GM12891 (cell line): ENCODE measurements around the gene N4BP3.
"Not testable (repeated sequence)": the region's sequence is repeated elsewhere in the genome, so short reads cannot be mapped to it uniquely, and the experiment has no call there.

Experiments
- DNase-seq: peaks from one replicate; pipeline ENCODE4 v3.0.0; 2011; ENCODE audit warnings: low spot score; ENCODE audit not compliant: insufficient read length
- FAIRE-seq: peaks from 2 replicates; lab custom pipeline; 2011; peaks lifted over from hg19 to GRCh38; lab: Jason Lieb, UNC
- PAX5 ChIP-seq: IDR thresholded peaks from 2 replicates; pipeline ENCODE4 v1.6.1; 2011; ENCODE audit warnings: low read length, moderate library complexity, mild to moderate bottlenecking; ENCODE audit not compliant: insufficient read depth, severe bottlenecking
- POLR2A ChIP-seq: IDR thresholded peaks from 2 replicates; pipeline ENCODE4 v1.6.1; 2011; ENCODE audit warnings: low read depth, low read length, control low read depth
- POLR2AphosphoS5 ChIP-seq: IDR thresholded peaks from 2 replicates; pipeline ENCODE4 v1.6.1; 2011; ENCODE audit warnings: low read depth, low read length, control low read depth
- POU2F2 ChIP-seq: IDR thresholded peaks from 2 replicates; pipeline ENCODE4 v1.6.1; 2011; ENCODE audit warnings: low read depth, mild to moderate bottlenecking, control low read depth, low read length, moderate library complexity
- SPI1 ChIP-seq: IDR thresholded peaks from 2 replicates; pipeline ENCODE4 v1.6.1; 2011; ENCODE audit warnings: low read depth, low read length, control low read depth
- TAF1 ChIP-seq: IDR thresholded peaks from 2 replicates; pipeline ENCODE4 v1.6.1; 2011; ENCODE audit warnings: low read depth, low read length, control low read depth

The N4BP3 gene

GRCh38 chr5:178080056-178080455 is 33.3 kb upstream of the N4BP3 start:
- FAIRE-seq (no peak), DNase-seq (no peak)
- TF ChIP-seq SPI1 = no peak
- no peak for TF ChIP-seq POU2F2
- TF ChIP-seq TAF1 = no peak
- TF ChIP-seq POLR2A = no peak
- no peak for TF ChIP-seq PAX5
- TF ChIP-seq POLR2AphosphoS5 = no peak

GRCh38 chr5:178080618-178081410 is 32.5 kb upstream of the N4BP3 start:
- TF ChIP-seq PAX5 (no peak), POU2F2 (no peak), POLR2AphosphoS5 (no peak), TAF1 (no peak), POLR2A (no peak), SPI1 (no peak)
- no peak for FAIRE-seq
- DNase-seq = no peak

- no peak for FAIRE-seq
- TF ChIP-seq POLR2AphosphoS5 (no peak), PAX5 (no peak), POU2F2 (no peak), POLR2A (no peak), SPI1 (no peak)
- no peak for DNase-seq
Measured at GRCh38 chr5:178081571-178082243, 31.6 kb upstream of the N4BP3 start.

GRCh38 chr5:178083922-178084321 is 29.4 kb upstream of the N4BP3 start:
- DNase-seq (no peak), FAIRE-seq (no peak)
- no peak for TF ChIP-seq TAF1
- TF ChIP-seq POU2F2 = no peak
- no peak for TF ChIP-seq POLR2A

- FAIRE-seq = no peak
- TF ChIP-seq PAX5 (no peak), POLR2AphosphoS5 (no peak), TAF1 (no peak), POU2F2 (no peak), SPI1 (no peak), POLR2A (no peak)
- no peak for DNase-seq
Measured at GRCh38 chr5:178085316-178085715, 28.0 kb upstream of the N4BP3 start.

GRCh38 chr5:178086266-178086665 is 27.1 kb upstream of the N4BP3 start:
- no peak for TF ChIP-seq SPI1
- TF ChIP-seq POU2F2 = no peak
- no peak for FAIRE-seq
- no peak for DNase-seq

GRCh38 chr5:178087199-178087598 is 26.1 kb upstream of the N4BP3 start:
- DNase-seq, FAIRE-seq: not testable (repeated sequence)

GRCh38 chr5:178090856-178091255 is 22.5 kb upstream of the N4BP3 start:
- DNase-seq = no peak
- TF ChIP-seq POU2F2 = no peak
- peak; percentile 48; the same call in 1 of the 2 replicates for TF ChIP-seq SPI1
- TF ChIP-seq POLR2AphosphoS5 = no peak
- TF ChIP-seq POLR2A = no peak
- no peak for TF ChIP-seq TAF1
- no peak for TF ChIP-seq PAX5
- FAIRE-seq = no peak

- TF ChIP-seq POU2F2 = no peak
- TF ChIP-seq SPI1 = no peak
- no peak for TF ChIP-seq POLR2AphosphoS5
- TF ChIP-seq TAF1 = no peak
- no peak for TF ChIP-seq POLR2A
- no peak for TF ChIP-seq PAX5
Measured at GRCh38 chr5:178093134-178093533, 20.2 kb upstream of the N4BP3 start.

GRCh38 chr5:178094345-178094744 is 19.0 kb upstream of the N4BP3 start:
- DNase-seq (no peak), FAIRE-seq (no peak)
- no peak for TF ChIP-seq POLR2A
- no peak for TF ChIP-seq TAF1
- TF ChIP-seq SPI1 = no peak
- TF ChIP-seq POU2F2 = no peak
- no peak for TF ChIP-seq POLR2AphosphoS5
- TF ChIP-seq PAX5 = no peak

More at GRCh38 chr5:178093134-178093533, 20.2 kb upstream of the N4BP3 start:
- DNase-seq = no peak
- no peak for FAIRE-seq

- FAIRE-seq (no peak), DNase-seq (no peak)
- TF ChIP-seq SPI1 = no peak
- TF ChIP-seq POLR2AphosphoS5 = no peak
- no peak for TF ChIP-seq TAF1
- no peak for TF ChIP-seq PAX5
- no peak for TF ChIP-seq POLR2A
- no peak for TF ChIP-seq POU2F2
Measured at GRCh38 chr5:178098685-178099084, 14.6 kb upstream of the N4BP3 start.
